Measurements from ENCODE around the gene SMC4. TPM values are rescaled to one million over a fixed set of nuclear protein-coding genes. Genes with fewer than 3 reads are reported as not detected.

SMC4 gene
- total RNA-seq, 2 donors from 2014 or later, result 43.1 to 134 TPM

DNA sequence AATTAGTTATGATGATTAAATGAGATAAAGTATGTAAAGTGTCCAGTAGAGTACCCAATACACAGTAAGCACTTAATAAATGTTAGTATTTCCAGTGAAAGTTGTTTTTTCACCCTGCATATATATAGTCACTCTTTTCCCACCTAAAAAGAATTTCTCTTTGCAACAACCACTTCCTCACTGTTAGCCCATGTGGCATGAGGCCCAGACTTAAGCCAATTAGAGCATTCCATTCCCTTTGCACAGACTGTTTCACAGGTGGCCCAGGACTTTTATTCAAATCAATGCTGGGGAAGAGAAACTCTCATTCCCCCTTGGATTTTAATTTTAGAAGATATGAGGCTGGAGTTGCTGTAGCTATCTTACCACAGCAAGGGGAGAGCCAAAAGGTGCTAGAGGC lies 4.2 kb upstream of the SMC4 start:
- Histone ChIP-seq H3K4me3 (no peak overlapping the region), H3K36me3 (no peaks in the 10 kb centered on the region), H3K27ac (no peak overlapping the region), H3K9me3 (no peaks in the 10 kb centered on the region), H3K27me3 (no peaks in the 10 kb centered on the region), H3K4me1 (no peaks in the 10 kb centered on the region), H3K9ac (ENCODE audit: low read depth in 2 of 2, low read length in 2 of 2) (no peak overlapping the region)
- TF ChIP-seq, protein P1, sequence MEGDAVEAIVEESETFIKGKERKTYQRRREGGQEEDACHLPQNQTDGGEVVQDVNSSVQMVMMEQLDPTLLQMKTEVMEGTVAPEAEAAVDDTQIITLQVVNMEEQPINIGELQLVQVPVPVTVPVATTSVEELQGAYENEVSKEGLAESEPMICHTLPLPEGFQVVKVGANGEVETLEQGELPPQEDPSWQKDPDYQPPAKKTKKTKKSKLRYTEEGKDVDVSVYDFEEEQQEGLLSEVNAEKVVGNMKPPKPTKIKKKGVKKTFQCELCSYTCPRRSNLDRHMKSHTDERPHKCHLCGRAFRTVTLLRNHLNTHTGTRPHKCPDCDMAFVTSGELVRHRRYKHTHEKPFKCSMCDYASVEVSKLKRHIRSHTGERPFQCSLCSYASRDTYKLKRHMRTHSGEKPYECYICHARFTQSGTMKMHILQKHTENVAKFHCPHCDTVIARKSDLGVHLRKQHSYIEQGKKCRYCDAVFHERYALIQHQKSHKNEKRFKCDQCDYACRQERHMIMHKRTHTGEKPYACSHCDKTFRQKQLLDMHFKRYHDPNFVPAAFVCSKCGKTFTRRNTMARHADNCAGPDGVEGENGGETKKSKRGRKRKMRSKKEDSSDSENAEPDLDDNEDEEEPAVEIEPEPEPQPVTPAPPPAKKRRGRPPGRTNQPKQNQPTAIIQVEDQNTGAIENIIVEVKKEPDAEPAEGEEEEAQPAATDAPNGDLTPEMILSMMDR (IDR thresholded peaks at IDR 0.05), result no peak
- DNase-seq, result no peak
- intact Hi-C loops (cut with DNase I), result no loop called here

DNA sequence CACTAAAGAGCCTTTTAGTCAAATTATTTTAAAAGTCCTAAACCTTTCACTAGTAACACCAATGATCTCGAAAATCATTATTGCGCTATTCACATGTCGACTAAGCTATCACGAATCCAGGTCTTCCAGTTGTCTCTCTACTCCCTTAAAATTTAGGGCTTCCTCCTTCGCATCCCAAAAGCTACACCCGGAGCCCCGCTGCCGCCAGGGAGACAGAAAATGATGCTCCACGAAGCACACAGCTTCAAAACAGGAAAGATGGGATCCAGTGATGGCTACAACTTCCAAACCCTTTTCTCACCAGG lies 678 bp upstream of the SMC4 start:
- Histone ChIP-seq H3K9ac (ENCODE audit: low read depth in 2 of 2, low read length in 2 of 2) (peak overlapping the region in 1 of 2 donors; percentile 91), H3K36me3 (no peaks in the 10 kb centered on the region), H3K4me3 (peak overlapping the region; percentile 52), H3K4me1 (no peaks in the 10 kb centered on the region), H3K27ac (peak overlapping the region; percentile 87), H3K9me3 (no peaks in the 10 kb centered on the region), H3K27me3 (no peaks in the 10 kb centered on the region)
- no peak for DNase-seq
- intact Hi-C loops (cut with DNase I), result no loop called here
- TF ChIP-seq, protein P1 (IDR thresholded peaks at IDR 0.05), result no peak

DNA sequence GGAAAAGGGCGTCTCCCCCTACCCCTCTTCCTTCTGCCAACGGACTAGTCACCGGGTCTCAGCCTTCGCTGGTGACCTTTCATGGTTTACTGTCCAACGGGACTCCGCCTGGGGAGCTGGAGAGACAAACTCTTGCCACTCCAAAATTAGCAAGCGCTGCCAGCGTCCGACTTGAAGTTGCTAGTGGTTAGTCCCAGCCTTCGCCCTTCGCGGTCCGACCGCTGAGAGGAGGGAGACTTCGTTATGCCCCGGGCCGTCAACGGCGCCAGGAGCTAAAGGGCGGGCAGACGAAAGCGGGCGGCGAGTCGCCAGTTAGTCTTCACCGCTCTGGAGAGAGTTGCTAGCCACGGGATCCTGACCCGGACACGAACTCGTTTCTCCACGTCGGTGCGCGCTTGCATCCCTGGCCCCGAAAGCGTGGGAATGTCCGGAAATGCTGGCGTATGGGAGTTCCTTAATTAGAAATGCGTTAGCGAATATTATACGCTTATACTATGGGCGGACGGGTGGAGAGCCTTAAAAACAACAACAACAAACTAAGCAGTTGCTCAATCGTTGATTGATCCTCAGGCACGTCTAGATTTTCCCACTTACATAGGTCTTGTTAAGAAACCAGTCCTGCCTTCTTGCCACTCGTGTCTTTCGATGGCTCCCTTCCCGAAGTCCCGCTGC lies 716 bp downstream of the SMC4 start:
- peak; percentile 50 for DNase-seq
- H3K4me1 ChIP-seq, result no peaks in the 10 kb centered on the region
- peak overlapping the region; percentile 87 to 91 for H3K9ac ChIP-seq (ENCODE audit: low read depth in 2 of 2, low read length in 2 of 2)
- no peaks in the 10 kb centered on the region for H3K9me3 ChIP-seq
- peak overlapping the region; percentile 52 for H3K4me3 ChIP-seq
- H3K36me3 ChIP-seq, result no peaks in the 10 kb centered on the region
- TF ChIP-seq, protein P1 (IDR thresholded peaks at IDR 0.05), result no peak
- no peaks in the 10 kb centered on the region for H3K27me3 ChIP-seq
- H3K27ac ChIP-seq, result peak overlapping the region; percentile 87
- intact Hi-C loops (cut with DNase I), result no loop called here

DNA sequence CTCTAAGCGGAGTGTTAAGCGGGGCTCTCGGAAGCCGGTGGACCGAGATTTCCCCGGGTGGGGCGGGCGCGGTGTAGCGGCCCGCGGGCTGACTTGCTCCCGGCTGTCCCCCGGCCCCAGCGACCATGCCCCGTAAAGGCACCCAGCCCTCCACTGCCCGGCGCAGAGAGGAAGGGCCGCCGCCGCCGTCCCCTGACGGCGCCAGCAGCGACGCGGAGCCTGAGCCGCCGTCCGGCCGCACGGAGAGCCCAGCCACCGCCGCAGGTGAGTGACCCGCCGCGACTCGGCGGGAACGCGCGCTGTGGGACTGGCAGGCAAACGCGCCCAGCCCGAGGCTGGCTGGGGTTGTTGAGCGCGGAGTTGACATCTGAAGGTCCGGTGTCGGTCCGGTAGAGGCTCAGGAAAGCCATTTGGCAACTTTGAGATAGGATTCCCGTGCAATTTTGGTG lies 1.3 kb downstream of the SMC4 start:
- no peaks in the 10 kb centered on the region for H3K4me1 ChIP-seq
- DNase-seq, result peak; percentile 27
- intact Hi-C loops (cut with DNase I), result no loop called here

DNA sequence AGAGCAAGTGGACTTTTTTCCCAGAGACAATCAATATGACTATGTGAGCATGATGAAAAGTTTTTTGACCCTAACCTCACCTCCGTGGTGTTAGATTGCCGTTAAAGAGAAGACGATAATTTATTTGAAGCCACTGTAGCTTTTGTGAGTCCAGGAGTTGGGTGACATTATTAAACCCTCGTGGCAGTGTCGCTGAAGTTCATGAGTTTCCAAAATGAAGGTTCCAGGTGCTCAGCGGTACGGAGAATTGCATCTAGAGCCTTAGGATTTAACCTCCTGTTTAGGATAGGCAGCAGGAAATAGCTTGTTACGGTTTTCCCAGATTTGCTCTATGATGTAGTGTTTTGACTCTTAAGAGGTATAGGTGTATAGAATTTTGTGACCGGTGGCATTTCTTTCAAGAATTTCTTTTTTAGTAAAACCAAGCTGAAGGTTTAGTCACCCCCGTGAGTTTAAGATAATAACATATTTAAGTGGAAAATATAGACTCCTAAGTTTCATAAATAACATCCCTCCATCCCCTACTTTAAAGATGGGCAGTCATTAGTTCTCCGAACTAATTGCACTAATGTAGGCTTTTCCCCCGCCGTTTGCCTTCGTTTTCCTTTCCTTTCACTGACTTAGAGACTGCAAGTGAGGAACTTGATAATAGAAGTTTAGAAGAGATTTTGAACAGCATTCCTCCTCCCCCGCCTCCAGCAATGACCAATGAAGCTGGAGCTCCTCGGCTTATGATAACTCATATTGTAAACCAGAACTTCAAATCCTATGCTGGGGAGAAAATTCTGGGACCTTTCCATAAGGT lies 2.0 kb downstream of the SMC4 start:
- H3K27me3 ChIP-seq, result no peaks in the 10 kb centered on the region
- H3K4me3 ChIP-seq, result peak overlapping the region; percentile 52
- H3K9me3 ChIP-seq, result no peaks in the 10 kb centered on the region
- intact Hi-C loops (cut with DNase I), result no loop called here
- no peaks in the 10 kb centered on the region for H3K4me1 ChIP-seq
- H3K27ac ChIP-seq, result peak overlapping the region; percentile 87
- H3K36me3 ChIP-seq, result no peaks in the 10 kb centered on the region
- H3K9ac ChIP-seq (ENCODE audit: low read depth in 2 of 2, low read length in 2 of 2), result peak overlapping the region; percentile 87 to 91
- TF ChIP-seq, protein P1 (IDR thresholded peaks at IDR 0.05), result no peak
- peak; percentile 37 for DNase-seq

More for the DNA sequence above, 1.3 kb downstream of the SMC4 start:
- H3K4me3 ChIP-seq, result peak overlapping the region; percentile 52
- H3K36me3 ChIP-seq, result no peaks in the 10 kb centered on the region
- H3K27ac ChIP-seq, result peak overlapping the region; percentile 87
- no peaks in the 10 kb centered on the region for H3K9me3 ChIP-seq
- peak overlapping the region; percentile 87 to 91 for H3K9ac ChIP-seq (ENCODE audit: low read depth in 2 of 2, low read length in 2 of 2)
- H3K27me3 ChIP-seq, result no peaks in the 10 kb centered on the region
- TF ChIP-seq, protein P1 (IDR thresholded peaks at IDR 0.05), result no peak
